GM18499 (cell line): Measurements from ENCODE around the gene RNU2-1.
"Not testable (repeated sequence)": the region's sequence is repeated elsewhere in the genome, so short reads cannot be mapped to it uniquely, and the experiment has no call there.

Experiments used
- ATAC-seq: cut with Tn5 transposase; IDR thresholded peaks from one replicate; pipeline ENCODE4 v1.9.1; 2021; ENCODE audit warnings: moderate number of reproducible peaks; ENCODE audit not compliant: insufficient read depth, unreplicated experiment

Gene RNU2-1

GRCh38 chr17:43233877-43234276 lies at the start of gene RNU2-1:
Gene RNU2-1, minus strand, starts transcription at chr17:43233977.
- not testable (repeated sequence) for ATAC-seq

- not testable (repeated sequence) for ATAC-seq
Observed at GRCh38 chr17:43272914-43273313, 39.1 kb upstream of the RNU2-1 start.

- ATAC-seq: not testable (repeated sequence)
Observed at GRCh38 chr17:43272483-43272882, 38.7 kb upstream of the RNU2-1 start.

- ATAC-seq: not testable (repeated sequence)
Observed at GRCh38 chr17:43270552-43271504, 37.1 kb upstream of the RNU2-1 start.

GRCh38 chr17:43246456-43246855 lies 12.7 kb upstream of the RNU2-1 start:
- ATAC-seq: not testable (repeated sequence)

GRCh38 chr17:43240596-43241352 lies 7.0 kb upstream of the RNU2-1 start:
- ATAC-seq: not testable (repeated sequence)

- ATAC-seq: not testable (repeated sequence)
Observed at GRCh38 chr17:43239597-43239996, 5.8 kb upstream of the RNU2-1 start.

- ATAC-seq: not testable (repeated sequence)
Observed at GRCh38 chr17:43233263-43233662, 514 bp downstream of the RNU2-1 start.

- not testable (repeated sequence) for ATAC-seq
Observed at GRCh38 chr17:43232021-43232699, 1.6 kb downstream of the RNU2-1 start.

GRCh38 chr17:43231205-43232020 lies 2.4 kb downstream of the RNU2-1 start:
- not testable (repeated sequence) for ATAC-seq

- ATAC-seq: not testable (repeated sequence)
Observed at GRCh38 chr17:43228020-43228782, 5.6 kb downstream of the RNU2-1 start, which contains the start of gene CCDC200. Gene CCDC200, minus strand, starts transcription at chr17:43228623. Its CDS starts 69 bp downstream, at chr17:43228554.

- ATAC-seq: no peak
Observed at GRCh38 chr17:43226393-43226792, 7.4 kb downstream of the RNU2-1 start.

GRCh38 chr17:43224146-43224705 lies 9.6 kb downstream of the RNU2-1 start:
- ATAC-seq: no peak

- ATAC-seq: no peak
Observed at GRCh38 chr17:43220511-43221125, 13.2 kb downstream of the RNU2-1 start.

- ATAC-seq: no peak
Observed at GRCh38 chr17:43219746-43220380, 13.9 kb downstream of the RNU2-1 start.

- no peak for ATAC-seq
Observed at GRCh38 chr17:43219001-43219400, 14.8 kb downstream of the RNU2-1 start.

- no peak for ATAC-seq
Observed at GRCh38 chr17:43217614-43218087, 16.1 kb downstream of the RNU2-1 start.
